H9 (cell line): ENCODE results near the gene USP35. TPM values are rescaled to one million over a fixed set of nuclear protein-coding genes. Genes with fewer than 3 reads are reported as not detected.

Experiments
- DNase-seq: peaks from one replicate; pipeline ENCODE4 v3.0.0-alpha.2; 2017
- H2AFZ ChIP-seq: one replicate; pipeline ENCODE4 v1.6.1; 2013; ENCODE audit warnings: mild to moderate bottlenecking, low read length, control low read depth, moderate library complexity
- H2AK5ac ChIP-seq: 2 replicates; pipeline ENCODE4 v1.6.1; 2013; ENCODE audit warnings: low read length, control low read depth, mixed read lengths; ENCODE audit not compliant: insufficient read length
- H2BK120ac ChIP-seq: one replicate; pipeline ENCODE4 v1.6.1; 2013; ENCODE audit warnings: low read depth, mild to moderate bottlenecking, low read length, control low read depth, inconsistent platforms; ENCODE audit not compliant: poor library complexity, severe bottlenecking
- H2BK12ac ChIP-seq: 2 replicates; pipeline ENCODE4 v1.6.1; 2013; ENCODE audit warnings: low read length, control low read depth, mixed read lengths, low read depth; ENCODE audit not compliant: insufficient read length
- H2BK15ac ChIP-seq: 2 replicates; pipeline ENCODE4 v1.6.1; 2013; ENCODE audit warnings: low read depth, low read length, control low read depth
- H2BK20ac ChIP-seq: one replicate; pipeline ENCODE4 v1.6.1; 2013; ENCODE audit warnings: low read depth, mild to moderate bottlenecking, low read length, control low read depth, inconsistent platforms; ENCODE audit not compliant: poor library complexity, severe bottlenecking
- H2BK5ac ChIP-seq: 2 replicates; pipeline ENCODE4 v1.6.1; 2013; ENCODE audit warnings: low read length, control low read depth, mixed read lengths; ENCODE audit not compliant: insufficient read length
- H3K14ac ChIP-seq: 2 replicates; pipeline ENCODE4 v1.6.1; 2013; ENCODE audit warnings: low read length, control low read depth; ENCODE audit not compliant: insufficient read depth
- H3K18ac ChIP-seq: 2 replicates; pipeline ENCODE4 v1.6.1; 2013; ENCODE audit warnings: low read depth, mild to moderate bottlenecking, mixed read lengths, low read length, control low read depth; ENCODE audit not compliant: insufficient read length
- H3K23ac ChIP-seq: 2 replicates; pipeline ENCODE4 v1.6.1; 2013; ENCODE audit warnings: low read length, control low read depth, mixed read lengths, low read depth; ENCODE audit not compliant: insufficient read length
- H3K23me2 ChIP-seq: 2 replicates; pipeline ENCODE4 v1.6.1; 2013; ENCODE audit warnings: low read depth, mild to moderate bottlenecking, mixed read lengths, low read length, control low read depth; ENCODE audit not compliant: insufficient read length, poor library complexity, severe bottlenecking
- H3K27ac ChIP-seq: 2 replicates; pipeline ENCODE4 v1.5.1; 2013; ENCODE audit warnings: low read length, control low read depth, mixed read lengths, low read depth; ENCODE audit not compliant: insufficient read length
- H3K27me3 ChIP-seq: 2 replicates; pipeline ENCODE4 v1.6.1; 2013; ENCODE audit warnings: low read length, control low read depth, inconsistent platforms; ENCODE audit not compliant: insufficient read depth
- H3K4ac ChIP-seq: 2 replicates; pipeline ENCODE4 v1.6.1; 2013; ENCODE audit warnings: low read depth, mild to moderate bottlenecking, control low read depth, inconsistent platforms, low read length, moderate library complexity
- H3K4me1 ChIP-seq: 2 replicates; pipeline ENCODE4 v1.6.1; 2013; ENCODE audit warnings: low read length, control low read depth, inconsistent platforms; ENCODE audit not compliant: insufficient read depth
- H3K4me2 ChIP-seq: 2 replicates; pipeline ENCODE4 v1.6.1; 2013; ENCODE audit warnings: low read length, control low read depth, mixed read lengths; ENCODE audit not compliant: insufficient read length, insufficient read depth
- H3K56ac ChIP-seq: 2 replicates; pipeline ENCODE4 v1.6.1; 2013; ENCODE audit warnings: low read depth, mild to moderate bottlenecking, mixed read lengths, low read length, control low read depth; ENCODE audit not compliant: insufficient read length
- H3K79me1 ChIP-seq: 2 replicates; pipeline ENCODE4 v1.6.1; 2013; ENCODE audit warnings: low read depth, mild to moderate bottlenecking, moderate library complexity, low read length, control low read depth, inconsistent platforms; ENCODE audit not compliant: insufficient read depth, poor library complexity, severe bottlenecking
- H3K79me2 ChIP-seq: 2 replicates; pipeline ENCODE4 v1.6.1; 2013; ENCODE audit warnings: low read length, control low read depth, inconsistent platforms; ENCODE audit not compliant: insufficient read depth
- H3K9ac ChIP-seq: 2 replicates; pipeline ENCODE4 v1.6.1; 2013; ENCODE audit warnings: low read length, control low read depth, mixed read lengths; ENCODE audit not compliant: insufficient read length; ENCODE audit errors: extremely low read depth
- H3K9me3 ChIP-seq: one replicate; pipeline ENCODE4 v1.6.1; 2013; ENCODE audit warnings: low read depth, low read length, inconsistent platforms; ENCODE audit not compliant: control insufficient read depth
- H3T11ph ChIP-seq: one replicate; pipeline ENCODE4 v1.6.1; 2013; ENCODE audit warnings: mild to moderate bottlenecking, low read length, control low read depth, inconsistent platforms
- H4K20me1 ChIP-seq: one replicate; pipeline ENCODE4 v1.6.1; 2013; ENCODE audit not compliant: control insufficient read depth, insufficient read length, insufficient read depth
- H4K5ac ChIP-seq: 2 replicates; pipeline ENCODE4 v1.6.1; 2013; ENCODE audit warnings: low read depth, mild to moderate bottlenecking, mixed read lengths, low read length, control low read depth; ENCODE audit not compliant: insufficient read length
- H4K8ac ChIP-seq: replicated peaks from 2 replicates; pipeline ENCODE4 v1.6.1; 2013; ENCODE audit warnings: low read length, control low read depth, mixed read lengths, low read depth; ENCODE audit not compliant: insufficient read length
- H4K91ac ChIP-seq: 2 replicates; pipeline ENCODE4 v1.6.1; 2013; ENCODE audit warnings: low read depth, mild to moderate bottlenecking, moderate library complexity, mixed read lengths, low read length, control low read depth; ENCODE audit not compliant: insufficient read length
- H3K27ac Mint-ChIP-seq, 3 experiments: 2 replicates in 2 of 3; 3 replicates in 1 of 3; pipeline ENCODE4 v1.8.0; 2020 to 2021; ENCODE audit warnings: mixed read lengths in 3 of 3, mild to moderate bottlenecking in 1 of 3, moderate library complexity in 1 of 3
- H3K27me3 Mint-ChIP-seq: 2 replicates; pipeline ENCODE4 v1.8.0; 2021; ENCODE audit warnings: low read depth, mild to moderate bottlenecking, moderate library complexity, mixed read lengths
- H3K36me3 Mint-ChIP-seq, 3 experiments: 2 replicates in 2 of 3; 3 replicates in 1 of 3; pipeline ENCODE4 v1.8.0; 2020 to 2021; ENCODE audit warnings: low read depth in 3 of 3, mixed read lengths in 3 of 3; ENCODE audit not compliant: insufficient read depth in 1 of 3
- H3K4me1 Mint-ChIP-seq, 2 experiments: 2 replicates each; pipeline ENCODE4 v1.8.0; 2020; ENCODE audit warnings: mixed read lengths in 2 of 2
- H3K4me3 Mint-ChIP-seq, 2 experiments: 2 replicates in 1 of 2; 3 replicates in 1 of 2; pipeline ENCODE4 v1.8.0; 2020 to 2021; ENCODE audit warnings: mild to moderate bottlenecking in 2 of 2, mixed read lengths in 2 of 2, moderate library complexity in 1 of 2
- H3K9me3 Mint-ChIP-seq, 2 experiments: 2 replicates in 1 of 2; 3 replicates in 1 of 2; pipeline ENCODE4 v1.8.0; 2020; ENCODE audit warnings: mild to moderate bottlenecking in 2 of 2, mixed read lengths in 2 of 2, moderate library complexity in 1 of 2
- CTCF ChIP-seq: fragments of 200-600 bp; sonication (generic); conservative IDR thresholded peaks from 3 replicates; pipeline ENCODE4 v1.8.0; 2021; ENCODE audit warnings: antibody characterized with exemption, mild to moderate bottlenecking
- WGBS: extraction: QIAGEN DNeasy Blood & Tissue Kit; methylation state at CpG from one replicate; pipeline ENCODE4 v1.1.7; 2013; ENCODE audit warnings: missing lambda C conversion rate, low lambda C conversion rate, mixed read lengths; ENCODE audit not compliant: insufficient read length; ENCODE audit errors: extremely low coverage; 5-methylcytosine and 5-hydroxymethylcytosine counted together
- total RNA-seq: library from RNA; stranded (reverse); gene quantifications from 2 replicates; pipeline ENCODE4 v1.2.1, GENCODE V29; 2021

Gene USP35
- total RNA-seq, 1 experiment from 2014 or later = 6.8 TPM

DNA sequence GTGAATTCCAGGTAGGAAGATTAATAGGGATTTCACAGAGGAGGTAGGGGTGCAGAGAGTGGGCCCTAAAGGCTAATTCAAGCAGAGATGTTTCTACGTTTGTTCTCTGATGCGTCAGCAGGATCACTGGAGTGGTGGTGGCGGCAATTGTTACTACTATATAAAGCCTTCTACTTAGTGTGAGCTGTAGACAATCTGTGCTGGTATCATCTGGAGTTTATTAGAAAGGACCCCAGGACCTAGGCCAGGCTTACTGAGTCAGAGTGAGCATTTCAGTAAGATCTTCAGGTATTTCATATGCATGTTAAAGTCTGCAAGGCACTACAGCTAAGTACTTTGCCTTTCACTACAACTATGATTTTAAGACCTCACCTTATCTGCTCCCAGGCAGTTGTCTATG lies 59.5 kb downstream of the USP35 start:
- Histone ChIP-seq H2AFZ (no peak overlapping the region), H2BK15ac (no peak overlapping the region), H3K27ac (no peak overlapping the region), H3K18ac (no peak overlapping the region), H3T11ph (no peak overlapping the region), H3K23me2 (no peaks in the 10 kb centered on the region), H3K9me3 (no peaks in the 10 kb centered on the region), H4K5ac (no peak overlapping the region), H3K14ac (no peak overlapping the region), H3K4ac (no peak overlapping the region), H2BK5ac (no peak overlapping the region), H2BK12ac (no peak overlapping the region), H4K8ac (no peak overlapping the region), H3K27me3 (no peaks in the 10 kb centered on the region), H3K4me1 (no peaks in the 10 kb centered on the region), H2AK5ac (no peak overlapping the region), H2BK120ac (no peak overlapping the region), H3K79me2 (no peaks in the 10 kb centered on the region), H2BK20ac (no peak overlapping the region), H3K9ac (no peak overlapping the region), H3K79me1 (no peaks in the 10 kb centered on the region), H4K20me1 (no peaks in the 10 kb centered on the region), H3K4me2 (no peak overlapping the region), H4K91ac (no peak overlapping the region), H3K23ac (no peak overlapping the region), H3K56ac (no peak overlapping the region)
- WGBS = no CpG with 5 or more reads among the region's 3 CpGs
- TF ChIP-seq CTCF = no peak
- H3K36me3 Mint-ChIP-seq = peaks cover 0 to 8% (median 4%) of the 10 kb centered on the region in 3 experiments; a peak in 3 of 7 replicates
- H3K9me3 Mint-ChIP-seq = no peaks in the 10 kb centered on the region; a peak in 1 of 5 replicates
- H3K4me1 Mint-ChIP-seq = no peaks in the 10 kb centered on the region
- no peaks in the 10 kb centered on the region for H3K27me3 Mint-ChIP-seq
- H3K4me3 Mint-ChIP-seq = no peak overlapping the region
- DNase-seq = no peak
- H3K27ac Mint-ChIP-seq = no peak overlapping the region
